ENCODE measurements around the gene EIF1AD.

Gene EIF1AD

DNA sequence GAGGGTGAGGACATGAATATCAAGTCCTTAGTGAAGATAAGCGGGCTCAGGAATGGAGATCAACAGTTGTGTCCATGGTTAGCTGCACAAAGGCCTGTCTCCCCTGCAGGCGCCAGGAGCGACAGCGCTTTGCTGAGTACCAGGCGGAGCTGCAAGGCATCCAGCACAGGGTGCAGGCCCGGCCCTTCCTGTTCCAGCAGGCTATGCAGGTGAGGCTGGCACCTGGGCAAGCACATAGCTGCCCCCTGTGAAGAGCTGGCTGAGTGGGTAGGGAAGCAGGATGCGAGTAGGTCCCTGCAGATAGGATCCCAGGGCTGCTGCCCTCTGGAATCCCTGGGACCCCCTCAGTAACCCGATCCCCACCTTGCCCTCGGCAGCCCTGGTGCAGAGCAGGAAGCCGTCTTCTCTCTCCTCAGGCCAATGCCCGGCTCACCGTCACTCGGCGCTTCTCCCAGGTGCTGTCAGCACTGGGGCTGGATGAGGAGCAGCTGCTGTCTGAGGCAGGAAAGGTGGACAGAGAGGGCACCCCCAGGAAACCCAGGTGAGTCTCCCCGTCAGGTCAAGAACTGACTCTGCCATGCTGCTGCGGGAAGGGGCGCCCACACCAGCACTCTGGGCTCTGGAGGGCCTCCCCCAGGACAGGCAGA lies 43.1 kb downstream of the EIF1AD start:
- H2AFZ ChIP-seq (ENCODE audit: low read length): no peak overlapping the region
- no peak overlapping the region for H3K4me2 ChIP-seq (ENCODE audit: low read depth, low read length)
- peaks cover 21% of the 10 kb centered on the region for H3K4me1 ChIP-seq (ENCODE audit: low read length)
- H3K9me3 ChIP-seq (replicated peaks; ENCODE audit: insufficient read depth, low read length): no peaks in the 10 kb centered on the region
- no peaks in the 10 kb centered on the region for H4K20me1 ChIP-seq (ENCODE audit: insufficient read depth, low read length)
- H3K27me3 ChIP-seq (replicated peaks; ENCODE audit: insufficient read depth, low read length): no peaks in the 10 kb centered on the region
- H3K4me3 ChIP-seq (ENCODE audit: low read length): no peak overlapping the region
- peaks cover 13% of the 10 kb centered on the region for H3F3A ChIP-seq (ENCODE audit: insufficient read depth, low read length)
- TF ChIP-seq EZH2 (optimal IDR thresholded peaks at IDR 0.05; ENCODE audit: low read depth, low read length): no peak
- H3K9ac ChIP-seq (ENCODE audit: low read length): no peak overlapping the region
- no peaks in the 10 kb centered on the region for H3K9me2 ChIP-seq (replicated peaks; ENCODE audit: insufficient read depth, low read length)
- no peak overlapping the region for H3K27ac ChIP-seq (ENCODE audit: low read length)
- H3K36me3 ChIP-seq (replicated peaks; ENCODE audit: insufficient read depth, low read length): no peaks in the 10 kb centered on the region
- DNase-seq: no peak
- H3K79me2 ChIP-seq (ENCODE audit: low read length): peaks cover 27% of the 10 kb centered on the region

DNA sequence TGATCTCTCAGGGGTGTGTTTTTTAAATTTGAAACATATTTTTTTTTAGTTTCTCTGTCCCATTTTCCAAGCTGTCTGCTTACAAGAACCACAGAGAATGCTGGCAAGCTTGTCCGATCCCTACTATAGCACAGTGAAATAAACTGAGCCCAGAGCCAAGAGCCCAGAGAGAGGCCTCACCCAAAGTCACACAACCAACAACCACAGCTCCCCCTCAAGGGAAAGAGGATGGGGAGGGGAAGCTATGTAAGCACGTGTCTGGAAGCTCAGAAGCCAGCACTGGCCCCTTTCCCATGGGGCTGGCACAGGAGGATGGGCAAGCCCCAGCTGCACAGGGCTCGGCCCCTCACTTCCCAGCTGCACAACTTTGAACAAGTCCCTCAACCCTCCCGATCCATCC lies 43.7 kb downstream of the EIF1AD start:
- TF ChIP-seq EZH2 (optimal IDR thresholded peaks at IDR 0.05; ENCODE audit: low read depth, low read length) (no peak), CTCF (IDR thresholded peaks at IDR 0.05; ENCODE audit: low read length) (no peak), EZH2phosphoT487 (IDR thresholded peaks at IDR 0.05; ENCODE audit: low read length) (no peak)
- Histone ChIP-seq H3K27ac (ENCODE audit: low read length) (no peak overlapping the region), H3K9me3 (replicated peaks; ENCODE audit: insufficient read depth, low read length) (no peaks in the 10 kb centered on the region), H2AFZ (ENCODE audit: low read length) (no peak overlapping the region), H3K79me2 (ENCODE audit: low read length) (peaks cover 21% of the 10 kb centered on the region), H4K20me1 (ENCODE audit: insufficient read depth, low read length) (no peaks in the 10 kb centered on the region), H3K36me3 (replicated peaks; ENCODE audit: insufficient read depth, low read length) (no peaks in the 10 kb centered on the region), H3F3A (ENCODE audit: insufficient read depth, low read length) (peaks cover 13% of the 10 kb centered on the region), H3K4me1 (ENCODE audit: low read length) (peaks cover 21% of the 10 kb centered on the region), H3K9me2 (replicated peaks; ENCODE audit: insufficient read depth, low read length) (no peaks in the 10 kb centered on the region), H3K27me3 (replicated peaks; ENCODE audit: insufficient read depth, low read length) (no peaks in the 10 kb centered on the region), H3K9ac (ENCODE audit: low read length) (no peak overlapping the region), H3K4me2 (ENCODE audit: low read depth, low read length) (no peak overlapping the region), H3K4me3 (ENCODE audit: low read length) (no peak overlapping the region)
- no peak for DNase-seq

DNA sequence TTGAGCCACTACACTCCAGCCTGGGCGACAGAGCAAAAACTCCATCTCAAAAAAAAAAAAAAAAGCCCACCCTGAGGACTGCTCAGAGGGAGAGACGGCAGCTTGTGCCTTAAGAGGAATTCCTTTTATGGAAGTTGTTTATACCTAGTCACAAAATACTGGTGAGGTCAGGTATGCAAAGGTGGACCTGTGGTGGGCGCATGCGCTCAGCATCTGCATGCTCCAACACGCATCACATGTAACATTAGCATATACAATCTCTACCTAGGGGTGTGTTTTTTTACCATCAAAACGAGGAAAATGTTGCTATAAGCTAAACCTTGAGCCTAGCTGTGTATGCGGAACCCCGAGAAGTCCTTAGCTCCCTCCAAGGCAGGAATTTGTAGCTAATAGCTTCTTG lies 47.2 kb downstream of the EIF1AD start:
- H3K4me2 ChIP-seq (ENCODE audit: low read depth, low read length): no peak overlapping the region
- H4K20me1 ChIP-seq (ENCODE audit: insufficient read depth, low read length): no peaks in the 10 kb centered on the region
- H3K9me3 ChIP-seq (replicated peaks; ENCODE audit: insufficient read depth, low read length): no peaks in the 10 kb centered on the region
- H3K79me2 ChIP-seq (ENCODE audit: low read length): no peaks in the 10 kb centered on the region
- peaks cover 12% of the 10 kb centered on the region; the same call in 1 of the 2 replicates for H3K4me1 ChIP-seq (ENCODE audit: low read length)
- no peak for DNase-seq
- peaks cover 13% of the 10 kb centered on the region for H3F3A ChIP-seq (ENCODE audit: insufficient read depth, low read length)
- no peaks in the 10 kb centered on the region for H3K36me3 ChIP-seq (replicated peaks; ENCODE audit: insufficient read depth, low read length)
- H3K4me3 ChIP-seq (ENCODE audit: low read length): no peak overlapping the region
- H3K9me2 ChIP-seq (replicated peaks; ENCODE audit: insufficient read depth, low read length): no peaks in the 10 kb centered on the region
- no peak overlapping the region for H3K9ac ChIP-seq (ENCODE audit: low read length)
- no peak overlapping the region for H3K27ac ChIP-seq (ENCODE audit: low read length)
- no peaks in the 10 kb centered on the region for H3K27me3 ChIP-seq (replicated peaks; ENCODE audit: insufficient read depth, low read length)
- H2AFZ ChIP-seq (ENCODE audit: low read length): no peak overlapping the region
- no peak for TF ChIP-seq CTCF (IDR thresholded peaks at IDR 0.05; ENCODE audit: low read length)

DNA sequence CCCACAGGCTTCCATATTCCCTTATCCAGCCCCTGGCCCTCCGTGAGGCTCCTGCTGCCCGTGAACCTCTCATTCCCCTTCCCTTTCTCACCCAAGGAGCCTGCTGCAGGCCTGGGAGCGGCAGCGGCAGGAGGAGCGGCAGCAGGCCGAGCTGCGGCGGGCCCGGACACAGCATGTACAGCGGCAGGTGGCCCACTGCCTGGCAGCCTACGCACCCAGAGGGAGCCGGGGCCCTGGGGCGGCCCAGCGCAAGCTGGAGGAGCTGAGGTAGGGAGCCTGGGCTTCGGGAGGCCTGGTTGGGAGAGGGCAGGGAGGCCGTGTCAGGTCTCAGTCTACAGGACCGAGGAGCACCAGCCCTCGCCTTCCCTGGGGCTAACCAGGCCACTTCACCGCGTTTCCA lies 48.5 kb downstream of the EIF1AD start:
- no peaks in the 10 kb centered on the region for H3K9me2 ChIP-seq (replicated peaks; ENCODE audit: insufficient read depth, low read length)
- no peak overlapping the region for H3K9ac ChIP-seq (ENCODE audit: low read length)
- H2AFZ ChIP-seq (ENCODE audit: low read length): no peak overlapping the region
- TF ChIP-seq EZH2 (optimal IDR thresholded peaks at IDR 0.05; ENCODE audit: low read depth, low read length) (no peak), EZH2phosphoT487 (IDR thresholded peaks at IDR 0.05; ENCODE audit: low read length) (no peak), CTCF (IDR thresholded peaks at IDR 0.05; ENCODE audit: low read length) (no peak)
- no peak overlapping the region for H3K4me2 ChIP-seq (ENCODE audit: low read depth, low read length)
- H3K79me2 ChIP-seq (ENCODE audit: low read length): no peaks in the 10 kb centered on the region
- no peaks in the 10 kb centered on the region for H4K20me1 ChIP-seq (ENCODE audit: insufficient read depth, low read length)
- H3K27ac ChIP-seq (ENCODE audit: low read length): no peak overlapping the region
- no peaks in the 10 kb centered on the region for H3K9me3 ChIP-seq (replicated peaks; ENCODE audit: insufficient read depth, low read length)
- H3F3A ChIP-seq (ENCODE audit: insufficient read depth, low read length): peaks cover 13% of the 10 kb centered on the region
- peaks cover 12% of the 10 kb centered on the region; the same call in 1 of the 2 replicates for H3K4me1 ChIP-seq (ENCODE audit: low read length)
- H3K27me3 ChIP-seq (replicated peaks; ENCODE audit: insufficient read depth, low read length): no peaks in the 10 kb centered on the region
- no peaks in the 10 kb centered on the region for H3K36me3 ChIP-seq (replicated peaks; ENCODE audit: insufficient read depth, low read length)
- no peak for DNase-seq
- H3K4me3 ChIP-seq (ENCODE audit: low read length): no peak overlapping the region
